Measurements from ENCODE around the gene MAST4. TPM values are rescaled to one million over a fixed set of nuclear protein-coding genes. Genes with fewer than 3 reads are reported as not detected.

MAST4 gene
- total and polyA plus RNA-seq, 2 of the 13 experiments (the other 11 are each of a cell fraction or from before 2014, with no cell fraction given): 3.4 to 3.7 TPM

DNA sequence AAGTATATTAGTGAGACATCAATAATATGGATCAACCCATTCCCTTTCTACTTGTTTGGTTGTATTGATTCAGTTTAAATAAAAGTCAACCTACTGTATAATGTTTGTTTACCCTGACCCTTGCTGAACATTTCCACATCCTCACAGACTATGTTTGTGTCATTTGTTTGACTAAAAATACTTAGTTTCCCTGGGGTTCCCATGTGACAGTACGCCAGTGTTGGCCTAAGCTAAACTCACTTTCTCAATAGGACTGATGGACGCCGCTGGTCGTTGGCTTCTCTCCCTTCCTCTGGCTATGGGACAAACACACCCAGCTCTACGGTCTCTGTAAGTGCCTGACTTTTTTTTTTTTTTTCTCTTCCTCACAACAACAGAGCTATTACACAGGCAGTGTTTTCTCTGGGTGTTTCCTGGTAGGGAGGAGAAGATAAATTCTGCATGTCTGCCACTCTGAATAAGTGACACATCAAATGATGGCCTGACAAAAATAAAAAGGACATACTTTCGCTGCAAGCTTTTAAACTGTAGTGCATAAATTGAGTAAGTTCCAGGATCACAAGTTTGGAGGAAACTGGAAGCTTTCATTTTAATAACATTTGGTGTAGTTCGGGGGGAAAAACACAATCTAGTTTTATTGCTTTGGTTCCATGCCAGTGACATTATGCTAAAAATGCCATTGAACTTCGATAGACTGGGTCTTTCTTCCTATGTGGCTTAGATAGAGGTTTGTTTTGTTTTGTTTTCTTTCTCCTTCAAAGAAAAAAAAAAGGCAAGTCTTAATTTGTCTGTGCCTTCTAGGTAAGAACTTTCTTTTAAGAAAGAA lies 499.4 kb downstream of the MAST4 start (continued):
- TF ChIP-seq, protein P1, sequence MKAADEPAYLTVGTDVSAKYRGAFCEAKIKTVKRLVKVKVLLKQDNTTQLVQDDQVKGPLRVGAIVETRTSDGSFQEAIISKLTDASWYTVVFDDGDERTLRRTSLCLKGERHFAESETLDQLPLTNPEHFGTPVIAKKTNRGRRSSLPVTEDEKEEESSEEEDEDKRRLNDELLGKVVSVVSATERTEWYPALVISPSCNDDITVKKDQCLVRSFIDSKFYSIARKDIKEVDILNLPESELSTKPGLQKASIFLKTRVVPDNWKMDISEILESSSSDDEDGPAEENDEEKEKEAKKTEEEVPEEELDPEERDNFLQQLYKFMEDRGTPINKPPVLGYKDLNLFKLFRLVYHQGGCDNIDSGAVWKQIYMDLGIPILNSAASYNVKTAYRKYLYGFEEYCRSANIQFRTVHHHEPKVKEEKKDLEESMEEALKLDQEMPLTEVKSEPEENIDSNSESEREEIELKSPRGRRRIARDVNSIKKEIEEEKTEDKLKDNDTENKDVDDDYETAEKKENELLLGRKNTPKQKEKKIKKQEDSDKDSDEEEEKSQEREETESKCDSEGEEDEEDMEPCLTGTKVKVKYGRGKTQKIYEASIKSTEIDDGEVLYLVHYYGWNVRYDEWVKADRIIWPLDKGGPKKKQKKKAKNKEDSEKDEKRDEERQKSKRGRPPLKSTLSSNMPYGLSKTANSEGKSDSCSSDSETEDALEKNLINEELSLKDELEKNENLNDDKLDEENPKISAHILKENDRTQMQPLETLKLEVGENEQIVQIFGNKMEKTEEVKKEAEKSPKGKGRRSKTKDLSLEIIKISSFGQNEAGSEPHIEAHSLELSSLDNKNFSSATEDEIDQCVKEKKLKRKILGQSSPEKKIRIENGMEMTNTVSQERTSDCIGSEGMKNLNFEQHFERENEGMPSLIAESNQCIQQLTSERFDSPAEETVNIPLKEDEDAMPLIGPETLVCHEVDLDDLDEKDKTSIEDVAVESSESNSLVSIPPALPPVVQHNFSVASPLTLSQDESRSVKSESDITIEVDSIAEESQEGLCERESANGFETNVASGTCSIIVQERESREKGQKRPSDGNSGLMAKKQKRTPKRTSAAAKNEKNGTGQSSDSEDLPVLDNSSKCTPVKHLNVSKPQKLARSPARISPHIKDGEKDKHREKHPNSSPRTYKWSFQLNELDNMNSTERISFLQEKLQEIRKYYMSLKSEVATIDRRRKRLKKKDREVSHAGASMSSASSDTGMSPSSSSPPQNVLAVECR (CRISPR knock-in tag; IDR thresholded peaks at IDR 0.05; ENCODE audit: borderline replicate concordance): peak; percentile 37; the same call in 1 of the 2 replicates
- TF ChIP-seq FOXP4 (CRISPR knock-in tag; IDR thresholded peaks at IDR 0.05): peak; percentile 80
- no peak for TF ChIP-seq ZEB1 (IDR thresholded peaks at IDR 0.05; ENCODE audit: insufficient replicate concordance, low read depth)
- TF ChIP-seq SMARCE1 (IDR thresholded peaks at IDR 0.05; ENCODE audit: borderline replicate concordance): no peak
- TF ChIP-seq ZNF3 (CRISPR knock-in tag; IDR thresholded peaks at IDR 0.05): 0 out of 2 replicates have a peak, but pooled peaks have one; percentile 45
- TF ChIP-seq NCOR1 (IDR thresholded peaks at IDR 0.05; ENCODE audit: borderline replicate concordance, low read length): peak; percentile 72; the same call in 1 of the 2 replicates
- TF ChIP-seq HDAC2 (CRISPR knock-in tag; IDR thresholded peaks at IDR 0.05): peak; percentile 61; the same call in 1 of the 2 replicates
- peak; percentile 64; the same call in 1 of the 2 replicates for TF ChIP-seq HOMEZ (CRISPR knock-in tag; IDR thresholded peaks at IDR 0.05; ENCODE audit: low read depth)
- TF ChIP-seq IKZF4 (CRISPR knock-in tag; IDR thresholded peaks at IDR 0.05; ENCODE audit: borderline replicate concordance, low read depth, not compliant biosample characterization): no peak
- 0 out of 2 replicates have a peak, but pooled peaks have one; percentile 5 for TF ChIP-seq FOXK2 (IDR thresholded peaks at IDR 0.05)
- 0 out of 2 replicates have a peak, but pooled peaks have one; percentile 65 for TF ChIP-seq ZSCAN31 (CRISPR knock-in tag; IDR thresholded peaks at IDR 0.05; ENCODE audit: low read depth)
- no peak for TF ChIP-seq DR1 (CRISPR knock-in tag; IDR thresholded peaks at IDR 0.05)
- peak; percentile 68; the same call in 1 of the 2 replicates for TF ChIP-seq HOXA3 (CRISPR knock-in tag; IDR thresholded peaks at IDR 0.05)
- no peak for TF ChIP-seq EEA1 (CRISPR knock-in tag; IDR thresholded peaks at IDR 0.05; ENCODE audit: borderline replicate concordance)
- TF ChIP-seq MAFK (conservative IDR thresholded peaks at IDR 0.05 in 1 of 2, IDR thresholded peaks at IDR 0.05 in 1 of 2; ENCODE audit: low read length in 2 of 2): peak in 1 of 2 experiments; percentile 12; a peak in 1 of 4 replicates
- TF ChIP-seq RELA (CRISPR knock-in tag; IDR thresholded peaks at IDR 0.05): no peak
- no peak; the same call in 1 of the 2 replicates for TF ChIP-seq KLF11 (CRISPR knock-in tag; IDR thresholded peaks at IDR 0.05)
- peak; percentile 79 for TF ChIP-seq NR2F2 (IDR thresholded peaks at IDR 0.05; ENCODE audit: borderline replicate concordance, low read depth)
- peak; percentile 26 for TF ChIP-seq PHF5A (CRISPR knock-in tag; IDR thresholded peaks at IDR 0.05; ENCODE audit: low read depth, unreplicated experiment)
- TF ChIP-seq NFIC (IDR thresholded peaks at IDR 0.05; ENCODE audit: low read length): peak; percentile 68
- peak; percentile 69 for TF ChIP-seq HHEX (CRISPR knock-in tag; IDR thresholded peaks at IDR 0.05)
- TF ChIP-seq ZC3H13 (CRISPR knock-in tag; IDR thresholded peaks at IDR 0.05): no peak

Measured in HepG2 (cell line).